WTC11 (cell line): ENCODE results near the gene LY6G6F. TPM values are rescaled to one million over a fixed set of nuclear protein-coding genes. Genes with fewer than 3 reads are reported as not detected.

ENCODE experiments used
- ATAC-seq: fragments of 200-7000 bp; cut with Tn5 transposase; 2 replicates; pipeline ENCODE4 v1.10.0; 2021; ENCODE audit warnings: mild to moderate bottlenecking, moderate library complexity
- CTCF ChIA-PET: fragments of 300-600 bp; sonication (Branson Sonifier 250); formaldehyde crosslinking; loops from one replicate; lab custom pipeline; 2021; ENCODE audit warnings: antibody characterized with exemption; lab: Charles Lee
- POLR2A ChIA-PET: fragments of 350-600 bp; sonication (Branson Sonifier 250); formaldehyde crosslinking; loops from one replicate; lab custom pipeline; 2021; ENCODE audit warnings: antibody characterized with exemption; lab: Charles Lee
- DNase-seq: peaks from one replicate; pipeline ENCODE4 v3.0.0; 2021; ENCODE audit warnings: low spot score
- H3K27ac Mint-ChIP-seq: 2 replicates; pipeline ENCODE4 v1.8.0; 2021; ENCODE audit warnings: mixed read lengths
- H3K27me3 Mint-ChIP-seq: 2 replicates; pipeline ENCODE4 v1.8.0; 2021; ENCODE audit warnings: low read depth, mild to moderate bottlenecking, moderate library complexity, mixed read lengths
- H3K36me3 Mint-ChIP-seq: 2 replicates; pipeline ENCODE4 v1.8.0; 2021; ENCODE audit warnings: mixed read lengths
- H3K4me1 Mint-ChIP-seq: 2 replicates; pipeline ENCODE4 v1.8.0; 2022; ENCODE audit warnings: mixed read lengths
- H3K4me3 Mint-ChIP-seq: 2 replicates; pipeline ENCODE4 v1.8.0; 2021; ENCODE audit warnings: mild to moderate bottlenecking, moderate library complexity, mixed read lengths
- H3K9me3 Mint-ChIP-seq: 2 replicates; pipeline ENCODE4 v1.8.0; 2021; ENCODE audit warnings: mixed read lengths
- CDX4 ChIP-seq: fragments of 250-450 bp; sonication (Bioruptor Pico); IDR thresholded peaks from 2 replicates; pipeline ENCODE4 v1.9.0; 2021; ENCODE audit warnings: moderate library complexity, mild to moderate bottlenecking, inconsistent platforms, borderline replicate concordance
- EMX1 ChIP-seq: fragments of 250-450 bp; sonication (Bioruptor Pico); IDR thresholded peaks from 2 replicates; pipeline ENCODE4 v1.8.0; 2021; ENCODE audit warnings: mild to moderate bottlenecking
- FOXP4 ChIP-seq: sonication (generic); formaldehyde crosslinking; IDR thresholded peaks from 2 replicates; pipeline ENCODE4 v1.8.0; 2022; ENCODE audit warnings: mild to moderate bottlenecking, missing genetic modification reagents
- KAT7 ChIP-seq: sonication (generic); formaldehyde crosslinking; IDR thresholded peaks from 2 replicates; pipeline ENCODE4 v1.8.1; 2023; ENCODE audit warnings: missing genetic modification reagents, mild to moderate bottlenecking, borderline replicate concordance
- NFYB ChIP-seq: sonication (generic); formaldehyde crosslinking; conservative IDR thresholded peaks from 2 replicates; pipeline ENCODE4 v1.8.0; 2022; ENCODE audit warnings: low read depth, missing genetic modification reagents
- NR2C2 ChIP-seq: sonication (generic); formaldehyde crosslinking; IDR thresholded peaks from 2 replicates; pipeline ENCODE4 v1.8.0; 2022; ENCODE audit warnings: mild to moderate bottlenecking, missing genetic modification reagents
- OVOL2 ChIP-seq: fragments of 250-450 bp; sonication (Bioruptor Pico); IDR thresholded peaks from 2 replicates; pipeline ENCODE4 v1.9.0; 2021; ENCODE audit warnings: mild to moderate bottlenecking, borderline replicate concordance
- RELA ChIP-seq: sonication (generic); formaldehyde crosslinking; IDR thresholded peaks from 2 replicates; pipeline ENCODE4 v1.8.1; 2022; ENCODE audit warnings: missing genetic modification reagents, mild to moderate bottlenecking, borderline replicate concordance
- SMAD3 ChIP-seq: sonication (generic); formaldehyde crosslinking; IDR thresholded peaks from 2 replicates; pipeline ENCODE4 v1.8.0; 2022; ENCODE audit warnings: missing genetic modification reagents, mild to moderate bottlenecking, borderline replicate concordance
- SOX15 ChIP-seq: fragments of 250-450 bp; sonication (Bioruptor Pico); IDR thresholded peaks from 2 replicates; pipeline ENCODE4 v1.9.0; 2021; ENCODE audit warnings: mild to moderate bottlenecking
- STAT6 ChIP-seq: sonication (generic); formaldehyde crosslinking; conservative IDR thresholded peaks from 2 replicates; pipeline ENCODE4 v1.8.1; 2023; ENCODE audit warnings: mild to moderate bottlenecking, low read depth, missing genetic modification reagents, moderate library complexity
- ZNF138 ChIP-seq: sonication (generic); formaldehyde crosslinking; conservative IDR thresholded peaks from 2 replicates; pipeline ENCODE4 v1.8.1; 2022; ENCODE audit warnings: mild to moderate bottlenecking, moderate library complexity, missing genetic modification reagents
- ZNF219 ChIP-seq: sonication (generic); formaldehyde crosslinking; IDR thresholded peaks from 2 replicates; pipeline ENCODE4 v1.8.0; 2023; ENCODE audit warnings: missing genetic modification reagents, mild to moderate bottlenecking, borderline replicate concordance
- ZNF281 ChIP-seq: sonication (generic); formaldehyde crosslinking; IDR thresholded peaks from 2 replicates; pipeline ENCODE4 v1.8.0; 2023; ENCODE audit warnings: mild to moderate bottlenecking, missing genetic modification reagents
- ZNF317 ChIP-seq: sonication (generic); formaldehyde crosslinking; IDR thresholded peaks from 2 replicates; pipeline ENCODE4 v1.8.1; 2023; ENCODE audit warnings: low read depth, mild to moderate bottlenecking, moderate library complexity, missing genetic modification reagents, borderline replicate concordance
- ZNF416 ChIP-seq: fragments of 250-450 bp; sonication (Bioruptor Pico); IDR thresholded peaks from 2 replicates; pipeline ENCODE4 v1.9.0; 2021; ENCODE audit warnings: mild to moderate bottlenecking, inconsistent platforms
- total RNA-seq: library from RNA; stranded (reverse); gene quantifications from 3 replicates; pipeline ENCODE4 v1.2.3, GENCODE V29; 2021
- TF ChIP-seq, protein P1 (sequence below): sonication (generic); formaldehyde crosslinking; IDR thresholded peaks from 2 replicates; pipeline ENCODE4 v1.8.1; 2022; ENCODE audit warnings: low read depth, missing genetic modification reagents, borderline replicate concordance
- TF ChIP-seq, protein P2 (sequence below): fragments of 250-450 bp; sonication (Bioruptor Pico); IDR thresholded peaks from 2 replicates; pipeline ENCODE4 v1.9.0; 2021; ENCODE audit warnings: mild to moderate bottlenecking

LY6G6F gene
- total RNA-seq, 1 experiment from 2014 or later: not detected

GRCh38 chr6:31744422-31744821 is 37.8 kb downstream of the LY6G6F start:
- CTCF ChIA-PET: interaction anchor here (0.6 to 1.4 kb wide), 2 partner anchors 26 to 55 kb away, joined by 3 to 4 read pairs; no protein-coding TSS in a partner anchor
- no peak for DNase-seq
- H3K4me3 Mint-ChIP-seq: no peak overlapping the region
- peak overlapping the region; percentile 83 for H3K27ac Mint-ChIP-seq
- H3K27me3 Mint-ChIP-seq: no peaks in the 10 kb centered on the region; the same call in 1 of the 2 replicates
- POLR2A ChIA-PET: no interaction called here
- H3K9me3 Mint-ChIP-seq: no peaks in the 10 kb centered on the region
- peaks cover 25% of the 10 kb centered on the region for H3K36me3 Mint-ChIP-seq
- H3K4me1 Mint-ChIP-seq: peaks cover 17% of the 10 kb centered on the region
- ATAC-seq: no peak
- TF ChIP-seq NR2C2 (CRISPR knock-in tag) (no peak), ZNF219 (no peak), SOX15 (CRISPR knock-in tag) (no peak), KAT7 (CRISPR knock-in tag) (no peak), NFYB (no peak)
- TF ChIP-seq, protein P1, sequence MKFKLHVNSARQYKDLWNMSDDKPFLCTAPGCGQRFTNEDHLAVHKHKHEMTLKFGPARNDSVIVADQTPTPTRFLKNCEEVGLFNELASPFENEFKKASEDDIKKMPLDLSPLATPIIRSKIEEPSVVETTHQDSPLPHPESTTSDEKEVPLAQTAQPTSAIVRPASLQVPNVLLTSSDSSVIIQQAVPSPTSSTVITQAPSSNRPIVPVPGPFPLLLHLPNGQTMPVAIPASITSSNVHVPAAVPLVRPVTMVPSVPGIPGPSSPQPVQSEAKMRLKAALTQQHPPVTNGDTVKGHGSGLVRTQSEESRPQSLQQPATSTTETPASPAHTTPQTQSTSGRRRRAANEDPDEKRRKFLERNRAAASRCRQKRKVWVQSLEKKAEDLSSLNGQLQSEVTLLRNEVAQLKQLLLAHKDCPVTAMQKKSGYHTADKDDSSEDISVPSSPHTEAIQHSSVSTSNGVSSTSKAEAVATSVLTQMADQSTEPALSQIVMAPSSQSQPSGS: no peak
- TF ChIP-seq, protein P2, sequence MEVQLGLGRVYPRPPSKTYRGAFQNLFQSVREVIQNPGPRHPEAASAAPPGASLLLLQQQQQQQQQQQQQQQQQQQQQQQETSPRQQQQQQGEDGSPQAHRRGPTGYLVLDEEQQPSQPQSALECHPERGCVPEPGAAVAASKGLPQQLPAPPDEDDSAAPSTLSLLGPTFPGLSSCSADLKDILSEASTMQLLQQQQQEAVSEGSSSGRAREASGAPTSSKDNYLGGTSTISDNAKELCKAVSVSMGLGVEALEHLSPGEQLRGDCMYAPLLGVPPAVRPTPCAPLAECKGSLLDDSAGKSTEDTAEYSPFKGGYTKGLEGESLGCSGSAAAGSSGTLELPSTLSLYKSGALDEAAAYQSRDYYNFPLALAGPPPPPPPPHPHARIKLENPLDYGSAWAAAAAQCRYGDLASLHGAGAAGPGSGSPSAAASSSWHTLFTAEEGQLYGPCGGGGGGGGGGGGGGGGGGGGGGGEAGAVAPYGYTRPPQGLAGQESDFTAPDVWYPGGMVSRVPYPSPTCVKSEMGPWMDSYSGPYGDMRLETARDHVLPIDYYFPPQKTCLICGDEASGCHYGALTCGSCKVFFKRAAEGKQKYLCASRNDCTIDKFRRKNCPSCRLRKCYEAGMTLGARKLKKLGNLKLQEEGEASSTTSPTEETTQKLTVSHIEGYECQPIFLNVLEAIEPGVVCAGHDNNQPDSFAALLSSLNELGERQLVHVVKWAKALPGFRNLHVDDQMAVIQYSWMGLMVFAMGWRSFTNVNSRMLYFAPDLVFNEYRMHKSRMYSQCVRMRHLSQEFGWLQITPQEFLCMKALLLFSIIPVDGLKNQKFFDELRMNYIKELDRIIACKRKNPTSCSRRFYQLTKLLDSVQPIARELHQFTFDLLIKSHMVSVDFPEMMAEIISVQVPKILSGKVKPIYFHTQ: no peak

DNA sequence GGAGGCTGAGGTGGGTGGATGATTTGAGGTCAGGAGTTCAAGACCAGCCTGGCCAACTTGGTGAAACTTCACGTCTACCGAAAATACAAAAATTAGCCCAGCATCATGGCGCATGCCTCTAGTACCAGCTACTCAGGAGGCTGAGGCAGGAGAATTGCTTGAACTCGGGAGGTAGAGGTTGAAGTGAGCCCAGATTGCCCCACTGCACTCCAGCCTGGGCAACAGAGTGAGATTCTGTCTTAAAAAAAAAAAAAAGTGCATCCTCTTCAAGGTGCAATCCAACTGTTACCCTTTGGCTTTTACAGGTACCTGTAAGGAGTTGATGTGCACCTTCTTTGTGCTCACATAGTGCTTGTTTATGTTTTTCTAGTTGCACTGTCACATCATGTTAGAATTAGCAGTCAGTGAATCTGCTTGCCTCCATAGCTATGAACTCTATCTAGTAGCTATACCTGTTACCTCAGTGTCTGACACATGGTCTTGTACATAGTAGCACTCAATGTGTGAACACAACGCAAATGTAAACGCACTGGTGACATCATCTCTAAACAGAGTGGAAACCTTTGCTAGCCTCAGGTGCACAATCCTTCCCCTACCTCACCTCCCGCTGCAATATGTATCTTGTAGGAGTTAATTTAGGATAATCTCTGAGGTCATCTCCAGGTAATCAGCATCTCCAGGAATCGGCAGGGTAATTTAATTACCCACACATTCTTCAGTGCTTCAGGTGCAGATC is 42.8 kb downstream of the LY6G6F start:
- ChIA-PET POLR2A (no interaction called here), CTCF (interaction anchor here (0.6 kb wide), 1 partner anchor 13 kb away, joined by 3 read pairs; the partner anchor contains the start of gene SAPCD1)
- Mint-ChIP-seq H3K4me1 (peaks cover 7% of the 10 kb centered on the region), H3K4me3 (no peak overlapping the region), H3K27ac (no peak overlapping the region), H3K27me3 (no peaks in the 10 kb centered on the region; the same call in 1 of the 2 replicates), H3K9me3 (no peaks in the 10 kb centered on the region), H3K36me3 (peaks cover 13% of the 10 kb centered on the region)
- DNase-seq (no peak), ATAC-seq (no peak)
- TF ChIP-seq ZNF416 (CRISPR knock-in tag) (no peak), NR2C2 (CRISPR knock-in tag) (no peak), STAT6 (CRISPR knock-in tag) (no peak), ZNF317 (CRISPR knock-in tag) (no peak), ZNF138 (no peak), CDX4 (CRISPR knock-in tag) (no peak), ZNF281 (CRISPR knock-in tag) (no peak), RELA (CRISPR knock-in tag) (no peak), SMAD3 (no peak), FOXP4 (CRISPR knock-in tag) (no peak), OVOL2 (no peak), EMX1 (CRISPR knock-in tag) (no peak)
